Right atrium auricular region (tissue), 2 donors: ENCODE results near the gene MTERF4. TPM values are rescaled to one million over a fixed set of nuclear protein-coding genes. Genes with fewer than 3 reads are reported as not detected.

Experiments
- DNase-seq: peaks from one replicate; pipeline ENCODE4 v3.0.0-alpha.2; 2019; ENCODE audit warnings: low spot score
- H3K27ac ChIP-seq, 2 donors: fragments of 200-600 bp; sonication (generic); 1 replicate in 1 of 2; 2 replicates in 1 of 2; pipeline ENCODE4 v1.5.1; 2016 to 2019
- H3K27me3 ChIP-seq, 2 donors: fragments of 200-600 bp; sonication (generic); one replicate each; pipeline versions ENCODE4 v1.5.1 to v1.6.0; 2017 to 2019
- H3K36me3 ChIP-seq: fragments of 200-600 bp; sonication (generic); one replicate; pipeline ENCODE4 v1.5.1; 2016
- H3K4me1 ChIP-seq, 2 donors: fragments of 200-600 bp; sonication (generic); one replicate each; pipeline versions ENCODE4 v1.5.1 to v1.6.0; 2017 to 2019
- H3K4me3 ChIP-seq, 2 donors: fragments of 200-600 bp; sonication (generic); 1 replicate in 1 of 2; 2 replicates in 1 of 2; pipeline ENCODE4 v1.5.1; 2017 to 2019; ENCODE audit warnings: mild to moderate bottlenecking in 1 of 2, moderate library complexity in 1 of 2
- H3K9me3 ChIP-seq, 2 donors: fragments of 200-600 bp; sonication (generic); one replicate each; pipeline ENCODE4 v1.5.1; 2019
- CTCF ChIP-seq, 2 donors: fragments of 200-600 bp; sonication (generic); IDR thresholded peaks; one replicate each; pipeline ENCODE4 v1.5.1; 2019; ENCODE audit warnings: antibody characterized with exemption in 2 of 2
- total RNA-seq, 2 donors: library from RNA; depleted of rRNA; stranded (reverse); fragments of >200 nt; gene quantifications; one replicate each; pipeline ENCODE4 v1.1.0, GENCODE V29; 2016

Gene MTERF4
- total RNA-seq, 2 donors from 2014 or later = 20.6 to 25.3 TPM

- Histone ChIP-seq H3K27ac (no peak overlapping the region), H3K36me3 (peaks cover 17% of the 10 kb centered on the region), H3K4me3 (no peak overlapping the region), H3K4me1 (no peaks in the 10 kb centered on the region), H3K27me3 (no peaks in the 10 kb centered on the region), H3K9me3 (no peaks in the 10 kb centered on the region)
- no peak for TF ChIP-seq CTCF (IDR thresholded peaks at IDR 0.05)
- no peak for DNase-seq
Observed at GRCh38 chr2:241074901-241075540, 27.1 kb downstream of the MTERF4 start.

- Histone ChIP-seq H3K27ac (no peak overlapping the region), H3K36me3 (peaks cover 21% of the 10 kb centered on the region), H3K27me3 (no peaks in the 10 kb centered on the region), H3K9me3 (no peaks in the 10 kb centered on the region), H3K4me1 (no peaks in the 10 kb centered on the region), H3K4me3 (no peak overlapping the region)
- no peak for TF ChIP-seq CTCF (IDR thresholded peaks at IDR 0.05)
- no peak for DNase-seq
Observed at GRCh38 chr2:241074065-241074818, 27.8 kb downstream of the MTERF4 start.

- no peaks in the 10 kb centered on the region for H3K27me3 ChIP-seq
- H3K27ac ChIP-seq = no peak overlapping the region
- TF ChIP-seq CTCF (IDR thresholded peaks at IDR 0.05) = no peak
- H3K36me3 ChIP-seq = peaks cover 29% of the 10 kb centered on the region
- no peak for DNase-seq
- no peaks in the 10 kb centered on the region for H3K4me1 ChIP-seq
- H3K4me3 ChIP-seq = no peak overlapping the region
- H3K9me3 ChIP-seq = no peaks in the 10 kb centered on the region
Observed at GRCh38 chr2:241073166-241074064, 28.7 kb downstream of the MTERF4 start.

GRCh38 chr2:241072553-241073165, 29.4 kb downstream of the MTERF4 start:
- no peak for TF ChIP-seq CTCF (IDR thresholded peaks at IDR 0.05)
- DNase-seq = no peak
- no peaks in the 10 kb centered on the region for H3K9me3 ChIP-seq
- no peak overlapping the region for H3K27ac ChIP-seq
- no peak overlapping the region for H3K4me3 ChIP-seq
- no peaks in the 10 kb centered on the region for H3K4me1 ChIP-seq
- no peaks in the 10 kb centered on the region for H3K27me3 ChIP-seq
- peaks cover 29% of the 10 kb centered on the region for H3K36me3 ChIP-seq

GRCh38 chr2:241072151-241072550, 29.9 kb downstream of the MTERF4 start:
- no peak overlapping the region for H3K4me3 ChIP-seq
- TF ChIP-seq CTCF (IDR thresholded peaks at IDR 0.05) = no peak
- H3K27me3 ChIP-seq = no peaks in the 10 kb centered on the region
- no peak overlapping the region for H3K27ac ChIP-seq
- H3K36me3 ChIP-seq = peaks cover 29% of the 10 kb centered on the region
- no peak for DNase-seq
- H3K4me1 ChIP-seq = no peaks in the 10 kb centered on the region
- no peaks in the 10 kb centered on the region for H3K9me3 ChIP-seq
